Endothelial cell (in vitro differentiated cells): Measurements from ENCODE around the gene NELFA. TPM values are rescaled to one million over a fixed set of nuclear protein-coding genes. Genes with fewer than 3 reads are reported as not detected.

Experiments
- DNase-seq: peaks from one replicate; pipeline ENCODE4 v3.0.0; 2021; ENCODE audit warnings: low spot score
- H3K27ac Mint-ChIP-seq: one replicate; pipeline ENCODE4 v1.8.0; 2021; ENCODE audit warnings: mixed read lengths, inconsistent platforms; ENCODE audit not compliant: unreplicated experiment
- H3K27me3 Mint-ChIP-seq: one replicate; pipeline ENCODE4 v1.8.0; 2021; ENCODE audit warnings: mild to moderate bottlenecking, moderate library complexity, mixed read lengths, inconsistent platforms; ENCODE audit not compliant: unreplicated experiment
- H3K36me3 Mint-ChIP-seq: one replicate; pipeline ENCODE4 v1.8.0; 2021; ENCODE audit warnings: mild to moderate bottlenecking, low read depth, mixed read lengths, inconsistent platforms; ENCODE audit not compliant: unreplicated experiment
- H3K4me1 Mint-ChIP-seq: one replicate; pipeline ENCODE4 v1.8.0; 2021; ENCODE audit warnings: mild to moderate bottlenecking, mixed read lengths, inconsistent platforms; ENCODE audit not compliant: unreplicated experiment
- H3K4me3 Mint-ChIP-seq: one replicate; pipeline ENCODE4 v1.8.0; 2021; ENCODE audit warnings: mild to moderate bottlenecking, mixed read lengths, inconsistent platforms; ENCODE audit not compliant: unreplicated experiment
- H3K9me3 Mint-ChIP-seq: one replicate; pipeline ENCODE4 v1.8.0; 2021; ENCODE audit warnings: mixed read lengths, inconsistent platforms; ENCODE audit not compliant: unreplicated experiment
- total RNA-seq: library from RNA; stranded (reverse); fragmentation: NEBNext Ultra II Directional; extraction: Animal tissue kit (Norgen Biotek cat#: 25700); gene quantifications from one replicate; pipeline ENCODE4 v1.2.1, GENCODE V29; 2021; ENCODE audit not compliant: unreplicated experiment
- TF ChIP-seq, protein P1 (sequence below): fragments of 200-600 bp; sonication (generic); IDR thresholded peaks from one replicate; pipeline ENCODE4 v1.5.0; 2021; ENCODE audit warnings: antibody characterized with exemption; ENCODE audit not compliant: unreplicated experiment

NELFA gene
- total RNA-seq, 1 donor from 2014 or later = 30.2 TPM

DNA sequence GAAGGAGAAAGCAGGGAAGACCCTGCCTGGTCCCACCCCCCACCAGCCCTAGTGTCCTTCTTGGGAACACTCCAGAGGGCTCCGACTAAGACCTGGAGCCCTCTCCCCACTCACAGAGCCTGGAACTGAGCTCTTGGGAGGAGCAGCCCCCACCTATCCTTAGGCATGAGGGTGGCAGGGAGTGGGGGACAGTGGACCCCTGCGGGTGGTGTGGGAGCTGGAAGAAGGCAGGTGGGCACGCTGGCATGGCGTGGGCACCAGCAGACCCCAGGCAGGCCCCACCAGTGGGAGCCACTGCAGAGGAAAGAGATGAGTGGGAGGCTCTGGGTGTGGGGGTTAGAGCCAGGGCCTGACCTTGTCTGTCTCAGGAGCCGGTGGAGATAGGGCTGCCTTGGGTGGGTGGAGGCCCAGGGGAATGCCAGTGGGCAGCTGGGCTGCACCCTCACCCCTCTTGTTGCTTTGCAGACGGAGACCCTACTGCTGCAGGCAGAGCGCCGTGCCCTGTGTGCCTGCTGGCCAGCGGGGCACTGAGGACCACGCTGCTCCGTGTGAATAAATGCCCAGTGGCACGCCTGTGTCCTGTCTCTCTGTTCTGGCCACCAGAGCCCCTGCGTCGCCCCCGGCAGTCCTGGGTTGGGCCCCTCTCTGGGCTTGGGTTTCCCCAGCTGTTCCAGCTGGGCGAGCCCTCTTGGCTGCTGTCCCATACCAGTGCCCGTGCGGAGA is 34.8 kb upstream of the NELFA start:
- peaks cover 5% of the 10 kb centered on the region for H3K27me3 Mint-ChIP-seq

DNA sequence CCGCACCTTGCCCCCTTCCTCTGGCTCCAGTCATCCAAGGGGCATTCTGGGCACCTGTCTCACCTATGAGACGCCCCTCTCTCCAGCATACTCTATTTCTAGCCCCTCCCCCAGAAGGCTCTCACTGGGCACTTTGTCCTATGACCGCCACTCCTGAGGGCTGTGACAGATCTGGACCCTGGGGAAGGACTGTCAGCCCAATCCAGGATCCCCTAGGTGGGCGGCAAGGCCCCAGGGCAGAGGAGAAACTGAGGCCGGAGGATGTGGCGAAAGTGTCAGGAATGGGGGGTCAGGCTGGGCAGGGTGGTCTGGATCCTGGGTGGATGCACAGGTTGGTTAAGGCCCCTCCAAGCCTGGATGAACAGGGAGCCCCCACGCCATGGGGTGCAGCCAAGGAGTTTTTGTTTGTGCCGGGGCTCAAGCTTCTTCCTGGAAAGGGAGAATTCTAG is 34.2 kb upstream of the NELFA start:
- H3K27me3 Mint-ChIP-seq = peaks cover 5% of the 10 kb centered on the region
- no peak for DNase-seq
- peaks cover 4% of the 10 kb centered on the region for H3K36me3 Mint-ChIP-seq
- no peaks in the 10 kb centered on the region for H3K4me1 Mint-ChIP-seq
- no peaks in the 10 kb centered on the region for H3K9me3 Mint-ChIP-seq
- H3K4me3 Mint-ChIP-seq = peak overlapping the region; percentile 85
- H3K27ac Mint-ChIP-seq = no peak overlapping the region
- TF ChIP-seq, protein P1, sequence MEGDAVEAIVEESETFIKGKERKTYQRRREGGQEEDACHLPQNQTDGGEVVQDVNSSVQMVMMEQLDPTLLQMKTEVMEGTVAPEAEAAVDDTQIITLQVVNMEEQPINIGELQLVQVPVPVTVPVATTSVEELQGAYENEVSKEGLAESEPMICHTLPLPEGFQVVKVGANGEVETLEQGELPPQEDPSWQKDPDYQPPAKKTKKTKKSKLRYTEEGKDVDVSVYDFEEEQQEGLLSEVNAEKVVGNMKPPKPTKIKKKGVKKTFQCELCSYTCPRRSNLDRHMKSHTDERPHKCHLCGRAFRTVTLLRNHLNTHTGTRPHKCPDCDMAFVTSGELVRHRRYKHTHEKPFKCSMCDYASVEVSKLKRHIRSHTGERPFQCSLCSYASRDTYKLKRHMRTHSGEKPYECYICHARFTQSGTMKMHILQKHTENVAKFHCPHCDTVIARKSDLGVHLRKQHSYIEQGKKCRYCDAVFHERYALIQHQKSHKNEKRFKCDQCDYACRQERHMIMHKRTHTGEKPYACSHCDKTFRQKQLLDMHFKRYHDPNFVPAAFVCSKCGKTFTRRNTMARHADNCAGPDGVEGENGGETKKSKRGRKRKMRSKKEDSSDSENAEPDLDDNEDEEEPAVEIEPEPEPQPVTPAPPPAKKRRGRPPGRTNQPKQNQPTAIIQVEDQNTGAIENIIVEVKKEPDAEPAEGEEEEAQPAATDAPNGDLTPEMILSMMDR = no peak

More for the DNA sequence above, 34.8 kb upstream of the NELFA start:
- TF ChIP-seq, protein P1 = no peak
- H3K4me1 Mint-ChIP-seq = no peaks in the 10 kb centered on the region
- DNase-seq = no peak
- H3K9me3 Mint-ChIP-seq = no peaks in the 10 kb centered on the region
- no peak overlapping the region for H3K4me3 Mint-ChIP-seq
- peaks cover 4% of the 10 kb centered on the region for H3K36me3 Mint-ChIP-seq
- H3K27ac Mint-ChIP-seq = no peak overlapping the region

DNA sequence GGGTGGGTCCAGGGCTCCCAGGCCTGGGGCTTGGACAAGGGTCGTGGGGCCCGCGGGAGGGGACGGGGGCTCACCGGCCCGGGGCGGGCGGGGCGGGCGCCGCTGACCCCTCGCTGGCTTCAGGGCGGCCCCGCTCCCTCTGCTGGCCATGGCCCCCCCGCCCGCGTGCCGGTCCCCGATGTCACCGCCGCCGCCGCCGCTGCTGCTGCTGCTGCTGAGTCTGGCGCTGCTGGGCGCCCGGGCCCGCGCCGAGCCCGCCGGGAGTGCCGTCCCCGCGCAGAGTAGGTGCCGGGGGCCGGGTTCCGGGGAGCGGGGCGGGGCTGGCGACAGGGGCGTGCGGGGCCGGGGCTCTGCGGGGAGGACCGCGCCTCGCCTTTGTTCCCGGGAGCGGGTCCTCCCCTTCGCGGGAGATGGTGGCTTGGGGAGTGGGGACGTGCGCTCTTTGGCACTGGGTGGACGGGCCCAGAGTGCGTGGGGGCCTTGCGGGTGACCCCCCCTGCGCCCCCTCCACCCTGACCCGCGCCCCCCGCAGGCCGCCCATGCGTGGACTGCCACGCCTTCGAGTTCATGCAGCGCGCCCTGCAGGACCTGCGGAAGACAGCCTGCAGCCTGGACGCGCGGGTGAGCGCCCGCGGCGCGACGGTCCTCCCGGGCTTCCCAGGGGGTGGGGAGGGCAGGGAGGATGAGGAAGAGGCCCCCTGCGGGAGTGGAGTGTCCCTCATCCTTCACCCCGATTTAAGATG is 33.6 kb upstream of the NELFA start:
- no peaks in the 10 kb centered on the region for H3K4me1 Mint-ChIP-seq
- H3K4me3 Mint-ChIP-seq = peak overlapping the region; percentile 85
- no peak overlapping the region for H3K27ac Mint-ChIP-seq
- H3K27me3 Mint-ChIP-seq = peaks cover 5% of the 10 kb centered on the region
- H3K36me3 Mint-ChIP-seq = peaks cover 4% of the 10 kb centered on the region
- DNase-seq = peak; percentile 34
- TF ChIP-seq, protein P1 = no peak
- H3K9me3 Mint-ChIP-seq = no peaks in the 10 kb centered on the region

DNA sequence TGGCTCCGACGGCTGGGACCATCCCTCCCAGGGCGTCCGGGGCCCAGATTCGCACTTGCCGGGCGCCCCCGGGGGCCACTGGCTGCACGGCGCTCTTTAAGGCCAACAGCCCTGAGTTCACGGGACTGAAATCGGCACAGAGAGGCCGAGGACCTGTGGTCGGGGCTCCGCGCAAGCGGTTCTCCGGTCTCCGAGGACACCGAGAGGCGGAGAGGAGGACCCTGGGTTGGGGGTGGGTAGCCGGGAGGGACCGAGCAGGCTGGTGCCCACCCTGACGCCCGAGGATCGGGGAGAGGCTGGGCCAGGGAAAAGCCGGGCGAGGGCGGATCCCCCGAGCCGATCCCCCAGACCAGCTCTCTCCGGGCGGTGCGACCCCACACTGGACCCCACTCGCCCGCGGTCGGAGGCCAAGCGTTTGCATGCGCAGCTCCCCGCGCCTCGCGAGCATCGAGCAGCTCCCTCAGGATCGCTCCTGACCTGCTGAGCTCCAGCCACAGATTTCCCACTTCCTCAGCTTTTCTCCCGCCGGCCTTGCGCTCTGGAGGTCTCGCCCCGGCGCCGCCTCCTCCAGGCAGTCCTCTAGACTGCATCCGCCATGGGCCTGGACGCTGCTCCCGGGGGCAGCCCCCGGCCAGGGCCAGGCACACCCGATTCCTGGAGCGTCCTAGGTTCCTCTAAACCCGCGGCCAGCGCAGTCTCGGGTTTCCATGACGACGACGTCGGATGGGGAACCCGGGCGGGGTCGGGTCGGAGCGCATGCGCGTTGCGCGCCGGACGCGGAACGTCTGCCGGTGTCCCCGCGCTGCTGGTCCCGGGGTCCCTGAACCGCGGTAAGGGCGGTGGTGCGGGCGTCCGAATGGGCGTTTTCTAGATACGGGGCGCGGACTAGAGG is 32.7 kb upstream of the NELFA start:
- peak; percentile 75 for DNase-seq
- no peaks in the 10 kb centered on the region for H3K4me1 Mint-ChIP-seq
- H3K27ac Mint-ChIP-seq = no peak overlapping the region
- TF ChIP-seq, protein P1 = no peak
- peaks cover 5% of the 10 kb centered on the region for H3K27me3 Mint-ChIP-seq
- H3K4me3 Mint-ChIP-seq = peak overlapping the region; percentile 85
- H3K9me3 Mint-ChIP-seq = no peaks in the 10 kb centered on the region
- peaks cover 4% of the 10 kb centered on the region for H3K36me3 Mint-ChIP-seq
